H9 (cell line): ENCODE measurements around the gene FBXO21. TPM values are rescaled to one million over a fixed set of nuclear protein-coding genes. Genes with fewer than 3 reads are reported as not detected.

Experiments
- DNase-seq: peaks from one replicate; pipeline ENCODE4 v3.0.0-alpha.2; 2017
- H2AFZ ChIP-seq: one replicate; pipeline ENCODE4 v1.6.1; 2013; ENCODE audit warnings: mild to moderate bottlenecking, low read length, control low read depth, moderate library complexity
- H2AK5ac ChIP-seq: 2 replicates; pipeline ENCODE4 v1.6.1; 2013; ENCODE audit warnings: low read length, control low read depth, mixed read lengths; ENCODE audit not compliant: insufficient read length
- H2BK120ac ChIP-seq: one replicate; pipeline ENCODE4 v1.6.1; 2013; ENCODE audit warnings: low read depth, mild to moderate bottlenecking, low read length, control low read depth, inconsistent platforms; ENCODE audit not compliant: poor library complexity, severe bottlenecking
- H2BK12ac ChIP-seq: 2 replicates; pipeline ENCODE4 v1.6.1; 2013; ENCODE audit warnings: low read length, control low read depth, mixed read lengths, low read depth; ENCODE audit not compliant: insufficient read length
- H2BK15ac ChIP-seq: 2 replicates; pipeline ENCODE4 v1.6.1; 2013; ENCODE audit warnings: low read depth, low read length, control low read depth
- H2BK20ac ChIP-seq: one replicate; pipeline ENCODE4 v1.6.1; 2013; ENCODE audit warnings: low read depth, mild to moderate bottlenecking, low read length, control low read depth, inconsistent platforms; ENCODE audit not compliant: poor library complexity, severe bottlenecking
- H2BK5ac ChIP-seq: 2 replicates; pipeline ENCODE4 v1.6.1; 2013; ENCODE audit warnings: low read length, control low read depth, mixed read lengths; ENCODE audit not compliant: insufficient read length
- H3K14ac ChIP-seq: 2 replicates; pipeline ENCODE4 v1.6.1; 2013; ENCODE audit warnings: low read length, control low read depth; ENCODE audit not compliant: insufficient read depth
- H3K18ac ChIP-seq: 2 replicates; pipeline ENCODE4 v1.6.1; 2013; ENCODE audit warnings: low read depth, mild to moderate bottlenecking, mixed read lengths, low read length, control low read depth; ENCODE audit not compliant: insufficient read length
- H3K23ac ChIP-seq: 2 replicates; pipeline ENCODE4 v1.6.1; 2013; ENCODE audit warnings: low read length, control low read depth, mixed read lengths, low read depth; ENCODE audit not compliant: insufficient read length
- H3K23me2 ChIP-seq: 2 replicates; pipeline ENCODE4 v1.6.1; 2013; ENCODE audit warnings: low read depth, mild to moderate bottlenecking, mixed read lengths, low read length, control low read depth; ENCODE audit not compliant: insufficient read length, poor library complexity, severe bottlenecking
- H3K27ac ChIP-seq: 2 replicates; pipeline ENCODE4 v1.5.1; 2013; ENCODE audit warnings: low read length, control low read depth, mixed read lengths, low read depth; ENCODE audit not compliant: insufficient read length
- H3K27me3 ChIP-seq: 2 replicates; pipeline ENCODE4 v1.6.1; 2013; ENCODE audit warnings: low read length, control low read depth, inconsistent platforms; ENCODE audit not compliant: insufficient read depth
- H3K4ac ChIP-seq: 2 replicates; pipeline ENCODE4 v1.6.1; 2013; ENCODE audit warnings: low read depth, mild to moderate bottlenecking, control low read depth, inconsistent platforms, low read length, moderate library complexity
- H3K4me1 ChIP-seq: 2 replicates; pipeline ENCODE4 v1.6.1; 2013; ENCODE audit warnings: low read length, control low read depth, inconsistent platforms; ENCODE audit not compliant: insufficient read depth
- H3K4me2 ChIP-seq: 2 replicates; pipeline ENCODE4 v1.6.1; 2013; ENCODE audit warnings: low read length, control low read depth, mixed read lengths; ENCODE audit not compliant: insufficient read length, insufficient read depth
- H3K56ac ChIP-seq: 2 replicates; pipeline ENCODE4 v1.6.1; 2013; ENCODE audit warnings: low read depth, mild to moderate bottlenecking, mixed read lengths, low read length, control low read depth; ENCODE audit not compliant: insufficient read length
- H3K79me1 ChIP-seq: 2 replicates; pipeline ENCODE4 v1.6.1; 2013; ENCODE audit warnings: low read depth, mild to moderate bottlenecking, moderate library complexity, low read length, control low read depth, inconsistent platforms; ENCODE audit not compliant: insufficient read depth, poor library complexity, severe bottlenecking
- H3K79me2 ChIP-seq: 2 replicates; pipeline ENCODE4 v1.6.1; 2013; ENCODE audit warnings: low read length, control low read depth, inconsistent platforms; ENCODE audit not compliant: insufficient read depth
- H3K9ac ChIP-seq: 2 replicates; pipeline ENCODE4 v1.6.1; 2013; ENCODE audit warnings: low read length, control low read depth, mixed read lengths; ENCODE audit not compliant: insufficient read length; ENCODE audit errors: extremely low read depth
- H3K9me3 ChIP-seq: one replicate; pipeline ENCODE4 v1.6.1; 2013; ENCODE audit warnings: low read depth, low read length, inconsistent platforms; ENCODE audit not compliant: control insufficient read depth
- H3T11ph ChIP-seq: one replicate; pipeline ENCODE4 v1.6.1; 2013; ENCODE audit warnings: mild to moderate bottlenecking, low read length, control low read depth, inconsistent platforms
- H4K20me1 ChIP-seq: one replicate; pipeline ENCODE4 v1.6.1; 2013; ENCODE audit not compliant: control insufficient read depth, insufficient read length, insufficient read depth
- H4K5ac ChIP-seq: 2 replicates; pipeline ENCODE4 v1.6.1; 2013; ENCODE audit warnings: low read depth, mild to moderate bottlenecking, mixed read lengths, low read length, control low read depth; ENCODE audit not compliant: insufficient read length
- H4K8ac ChIP-seq: replicated peaks from 2 replicates; pipeline ENCODE4 v1.6.1; 2013; ENCODE audit warnings: low read length, control low read depth, mixed read lengths, low read depth; ENCODE audit not compliant: insufficient read length
- H4K91ac ChIP-seq: 2 replicates; pipeline ENCODE4 v1.6.1; 2013; ENCODE audit warnings: low read depth, mild to moderate bottlenecking, moderate library complexity, mixed read lengths, low read length, control low read depth; ENCODE audit not compliant: insufficient read length
- H3K27ac Mint-ChIP-seq, 3 experiments: 2 replicates in 2 of 3; 3 replicates in 1 of 3; pipeline ENCODE4 v1.8.0; 2020 to 2021; ENCODE audit warnings: mixed read lengths in 3 of 3, mild to moderate bottlenecking in 1 of 3, moderate library complexity in 1 of 3
- H3K27me3 Mint-ChIP-seq: 2 replicates; pipeline ENCODE4 v1.8.0; 2021; ENCODE audit warnings: low read depth, mild to moderate bottlenecking, moderate library complexity, mixed read lengths
- H3K36me3 Mint-ChIP-seq, 3 experiments: 2 replicates in 2 of 3; 3 replicates in 1 of 3; pipeline ENCODE4 v1.8.0; 2020 to 2021; ENCODE audit warnings: low read depth in 3 of 3, mixed read lengths in 3 of 3; ENCODE audit not compliant: insufficient read depth in 1 of 3
- H3K4me1 Mint-ChIP-seq, 2 experiments: 2 replicates each; pipeline ENCODE4 v1.8.0; 2020; ENCODE audit warnings: mixed read lengths in 2 of 2
- H3K4me3 Mint-ChIP-seq, 2 experiments: 2 replicates in 1 of 2; 3 replicates in 1 of 2; pipeline ENCODE4 v1.8.0; 2020 to 2021; ENCODE audit warnings: mild to moderate bottlenecking in 2 of 2, mixed read lengths in 2 of 2, moderate library complexity in 1 of 2
- H3K9me3 Mint-ChIP-seq, 2 experiments: 2 replicates in 1 of 2; 3 replicates in 1 of 2; pipeline ENCODE4 v1.8.0; 2020; ENCODE audit warnings: mild to moderate bottlenecking in 2 of 2, mixed read lengths in 2 of 2, moderate library complexity in 1 of 2
- CTCF ChIP-seq: fragments of 200-600 bp; sonication (generic); conservative IDR thresholded peaks from 3 replicates; pipeline ENCODE4 v1.8.0; 2021; ENCODE audit warnings: antibody characterized with exemption, mild to moderate bottlenecking
- WGBS: extraction: QIAGEN DNeasy Blood & Tissue Kit; methylation state at CpG from one replicate; pipeline ENCODE4 v1.1.7; 2013; ENCODE audit warnings: missing lambda C conversion rate, low lambda C conversion rate, mixed read lengths; ENCODE audit not compliant: insufficient read length; ENCODE audit errors: extremely low coverage; 5-methylcytosine and 5-hydroxymethylcytosine counted together
- total RNA-seq: library from RNA; stranded (reverse); gene quantifications from 2 replicates; pipeline ENCODE4 v1.2.1, GENCODE V29; 2021

FBXO21 gene
- total RNA-seq, 1 experiment from 2014 or later: 58.6 TPM

GRCh38 chr12:117188961-117189724 is 1.1 kb downstream of the FBXO21 start:
- Histone ChIP-seq H2BK15ac (no peak overlapping the region), H3K79me2 (peaks cover 4% of the 10 kb centered on the region; the same call in 1 of the 2 replicates), H2BK12ac (no peak overlapping the region), H3K9ac (peak overlapping the region; percentile 67), H2BK120ac (no peak overlapping the region), H2BK20ac (no peak overlapping the region), H4K91ac (no peak overlapping the region), H2AK5ac (no peak overlapping the region), H3K9me3 (no peaks in the 10 kb centered on the region), H4K5ac (no peak overlapping the region), H3K56ac (no peak overlapping the region), H3K23me2 (peaks cover 7% of the 10 kb centered on the region), H3K23ac (no peak overlapping the region), H3K27ac (no peak overlapping the region), H2AFZ (no peak overlapping the region), H3K4me1 (peaks cover 3% of the 10 kb centered on the region; the same call in 1 of the 2 replicates), H3K4me2 (peak overlapping the region; percentile 82), H3K18ac (no peak overlapping the region), H2BK5ac (no peak overlapping the region), H3K79me1 (no peaks in the 10 kb centered on the region), H4K20me1 (no peaks in the 10 kb centered on the region), H3K14ac (no peak overlapping the region; the same call in 1 of the 2 replicates), H3K4ac (no peak overlapping the region), H3T11ph (no peak overlapping the region), H3K27me3 (no peaks in the 10 kb centered on the region), H4K8ac (no peak overlapping the region)
- H3K27me3 Mint-ChIP-seq: peaks cover 10% of the 10 kb centered on the region
- WGBS: no CpG with 5 or more reads among the region's 25 CpGs
- peak overlapping the region; percentile 96 to 97 for H3K4me3 Mint-ChIP-seq
- 0 out of 5 replicates have a peak, but pooled peaks cover 0 to 2% of the 10 kb centered on the region in 2 experiments for H3K9me3 Mint-ChIP-seq
- H3K36me3 Mint-ChIP-seq: peaks cover 21 to 44% (median 43%) of the 10 kb centered on the region in 3 experiments
- no peak for TF ChIP-seq CTCF
- no peak for DNase-seq
- peaks cover 21 to 26% of the 10 kb centered on the region in 2 experiments for H3K4me1 Mint-ChIP-seq
- peak overlapping the region; percentile 42 to 95 (median 79); a peak in 5 of 7 replicates for H3K27ac Mint-ChIP-seq
